Mononuclear cell (primary cell): ENCODE results near the gene RASSF5. TPM values are rescaled to one million over a fixed set of nuclear protein-coding genes. Genes with fewer than 3 reads are reported as not detected.

Experiments used
- H3K27me3 ChIP-seq: 2 replicates; pipeline ENCODE4 v1.6.0; 2011; ENCODE audit warnings: low read length, control low read depth; ENCODE audit not compliant: insufficient read depth
- H3K4me1 ChIP-seq: 2 replicates; pipeline ENCODE4 v1.5.1; 2011; ENCODE audit warnings: mild to moderate bottlenecking, low read length, control low read depth; ENCODE audit not compliant: insufficient read depth
- H3K4me3 ChIP-seq: 2 replicates; pipeline ENCODE4 v1.5.1; 2011; ENCODE audit warnings: mild to moderate bottlenecking, low read length, moderate library complexity
- H3K9me3 ChIP-seq: 2 replicates; pipeline ENCODE4 v1.5.1; 2011; ENCODE audit warnings: low read depth, mild to moderate bottlenecking, control low read depth, low read length
- total RNA-seq: library from RNA; depleted of rRNA; stranded (reverse); fragments of >200 nt; gene quantifications from one replicate; pipeline ENCODE4 v1.2.3, GENCODE V29; 2012

Gene RASSF5
- total RNA-seq, 1 donor, result 209 TPM

DNA sequence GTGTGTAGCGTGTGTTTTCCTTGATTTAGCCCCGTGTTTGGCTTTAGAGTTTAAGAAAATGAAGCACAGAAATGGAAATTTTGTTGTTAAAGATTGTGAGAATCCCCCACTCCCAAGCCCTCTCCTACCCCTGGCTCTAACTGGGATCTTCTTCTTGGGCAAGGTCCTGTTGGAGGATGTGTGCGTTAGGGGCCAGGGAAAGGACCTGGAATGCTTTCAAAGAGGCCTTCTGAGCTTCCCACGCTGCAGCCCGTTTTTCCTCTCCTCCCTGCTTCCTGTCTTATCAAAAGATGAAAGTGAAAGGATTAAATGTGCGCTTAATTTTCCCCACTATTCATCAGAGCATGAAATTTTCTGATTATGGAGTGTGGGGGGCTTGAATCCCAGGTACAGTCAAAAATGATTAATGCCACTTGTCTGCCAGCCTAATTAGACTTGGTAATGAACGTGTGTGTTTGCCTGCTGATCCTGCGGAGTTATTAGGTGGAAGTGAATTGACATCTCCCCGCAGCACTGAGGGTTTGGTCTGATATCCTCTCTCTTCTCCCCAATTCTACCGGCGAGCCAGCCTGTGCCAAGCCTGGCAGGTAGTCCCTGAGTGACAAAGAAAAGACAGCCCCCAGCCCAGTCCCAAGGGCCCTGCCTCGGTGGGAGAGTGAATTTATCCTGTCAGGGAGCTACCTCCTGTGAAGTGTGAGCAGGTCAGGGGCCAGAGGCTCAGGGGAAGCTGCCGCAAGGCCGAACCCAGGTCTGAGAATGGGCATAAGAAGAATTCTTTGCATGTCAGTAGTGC is 4.9 kb downstream of the RASSF5 start:
- H3K4me1 ChIP-seq, result peaks cover 42% of the 10 kb centered on the region

DNA sequence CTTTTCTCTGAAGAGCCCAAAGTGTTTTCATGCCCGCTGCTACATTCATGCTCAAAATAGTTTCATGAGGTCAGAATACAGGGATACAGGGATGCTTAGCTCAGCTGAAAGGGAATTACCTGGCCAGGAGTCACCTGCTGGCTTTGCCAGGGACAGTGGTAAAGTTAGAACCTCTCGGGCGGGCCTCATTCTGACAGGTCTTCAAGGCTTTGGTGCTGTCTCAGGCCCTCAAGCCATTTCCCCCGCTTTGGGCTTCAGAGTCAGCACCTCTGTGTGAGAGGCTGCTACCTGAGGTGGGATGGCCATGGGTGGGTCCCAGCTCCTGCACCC is 5.5 kb downstream of the RASSF5 start:
- H3K9me3 ChIP-seq, result no peaks in the 10 kb centered on the region
- H3K4me1 ChIP-seq, result peaks cover 38% of the 10 kb centered on the region
- peaks cover 30% of the 10 kb centered on the region for H3K27me3 ChIP-seq
- no peak overlapping the region for H3K4me3 ChIP-seq

More for the DNA sequence above, 4.9 kb downstream of the RASSF5 start:
- Histone ChIP-seq H3K9me3 (no peaks in the 10 kb centered on the region), H3K27me3 (peaks cover 31% of the 10 kb centered on the region), H3K4me3 (no peak overlapping the region)

DNA sequence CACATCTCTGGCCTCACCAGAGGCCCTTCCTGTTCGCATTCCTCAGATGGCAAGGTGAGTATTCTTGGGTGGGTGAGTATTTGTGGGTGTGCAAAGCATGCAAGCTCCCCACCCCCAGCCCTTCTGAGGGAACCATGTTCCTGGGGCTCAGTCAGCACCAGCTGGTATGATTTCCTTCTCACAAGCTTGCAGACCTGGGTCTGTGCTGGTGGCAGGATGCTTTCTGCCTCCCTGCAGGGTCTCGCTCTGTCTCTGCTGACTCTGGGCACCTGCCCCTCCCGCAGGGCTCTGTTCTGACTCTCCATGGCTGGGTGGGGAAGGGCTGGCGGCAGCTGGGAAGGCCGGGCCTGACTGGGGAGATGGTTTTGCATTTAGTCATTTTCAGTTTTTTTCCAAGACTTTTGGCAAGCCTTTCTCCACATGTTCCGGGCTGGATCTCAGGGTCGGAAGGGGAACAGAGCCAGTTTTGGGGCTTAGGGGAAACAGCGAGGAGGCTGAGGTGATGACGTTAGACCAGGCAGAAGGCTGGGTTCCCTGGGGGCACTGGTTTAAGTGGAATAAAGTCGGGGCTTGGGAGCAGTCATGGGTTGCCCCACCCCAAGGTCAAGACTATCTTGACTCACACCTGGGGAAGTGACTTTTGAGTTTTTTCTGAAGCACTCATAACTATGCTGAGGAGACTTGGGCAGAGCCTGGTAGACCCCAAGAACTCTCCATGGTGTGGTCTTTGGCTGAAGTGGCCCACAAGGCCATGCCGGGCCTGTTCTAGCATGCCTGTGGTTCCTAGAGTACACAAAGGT is 6.2 kb downstream of the RASSF5 start:
- H3K27me3 ChIP-seq, result peaks cover 23% of the 10 kb centered on the region
- H3K4me3 ChIP-seq, result no peak overlapping the region
- H3K9me3 ChIP-seq, result no peaks in the 10 kb centered on the region
- peaks cover 32% of the 10 kb centered on the region for H3K4me1 ChIP-seq

DNA sequence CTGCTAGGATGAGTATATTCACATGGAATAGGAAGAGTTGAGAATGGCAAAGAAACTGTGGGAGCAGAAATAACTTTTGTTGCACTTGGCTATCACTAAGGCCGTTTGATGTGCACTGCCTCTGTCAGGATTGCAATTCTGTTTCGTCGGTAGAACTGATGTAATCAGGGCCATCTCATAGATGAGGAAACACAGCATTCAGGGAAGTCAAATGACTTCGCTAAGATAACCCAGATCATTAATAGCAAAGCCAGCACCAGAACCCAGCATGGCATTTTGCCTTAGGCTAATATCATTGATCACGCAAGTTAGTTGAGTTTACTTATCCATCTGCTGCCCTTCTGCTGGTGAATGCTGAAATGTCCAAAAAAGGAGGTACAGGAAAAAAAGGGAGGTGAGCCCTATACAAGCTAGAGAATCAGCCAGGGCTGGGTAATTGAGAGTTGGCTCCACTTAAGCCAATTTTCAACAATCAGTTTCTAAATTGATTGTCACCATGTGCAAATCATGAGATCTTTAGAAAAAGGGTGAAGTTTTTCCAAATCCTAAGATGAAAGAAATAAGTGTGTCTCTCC is 7.6 kb downstream of the RASSF5 start:
- Histone ChIP-seq H3K4me1 (peaks cover 32% of the 10 kb centered on the region), H3K9me3 (no peaks in the 10 kb centered on the region), H3K27me3 (peaks cover 9% of the 10 kb centered on the region), H3K4me3 (no peak overlapping the region)

DNA sequence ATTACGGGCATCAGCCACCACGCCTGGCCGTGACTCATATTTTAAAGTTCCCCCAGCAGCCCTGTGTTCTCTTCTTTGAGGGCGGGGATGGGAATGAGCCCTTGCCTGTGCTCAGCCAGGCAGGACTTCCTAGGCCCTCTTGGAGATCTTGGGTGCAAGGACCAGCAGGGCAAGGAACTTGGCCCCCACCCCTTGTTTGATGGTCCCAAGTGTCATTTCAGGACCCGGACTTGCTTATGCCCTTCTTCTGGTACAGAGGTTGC is 9.3 kb downstream of the RASSF5 start:
- H3K4me1 ChIP-seq, result peaks cover 32% of the 10 kb centered on the region
- H3K4me3 ChIP-seq, result no peak overlapping the region
- H3K9me3 ChIP-seq, result no peaks in the 10 kb centered on the region
- no peaks in the 10 kb centered on the region for H3K27me3 ChIP-seq

DNA sequence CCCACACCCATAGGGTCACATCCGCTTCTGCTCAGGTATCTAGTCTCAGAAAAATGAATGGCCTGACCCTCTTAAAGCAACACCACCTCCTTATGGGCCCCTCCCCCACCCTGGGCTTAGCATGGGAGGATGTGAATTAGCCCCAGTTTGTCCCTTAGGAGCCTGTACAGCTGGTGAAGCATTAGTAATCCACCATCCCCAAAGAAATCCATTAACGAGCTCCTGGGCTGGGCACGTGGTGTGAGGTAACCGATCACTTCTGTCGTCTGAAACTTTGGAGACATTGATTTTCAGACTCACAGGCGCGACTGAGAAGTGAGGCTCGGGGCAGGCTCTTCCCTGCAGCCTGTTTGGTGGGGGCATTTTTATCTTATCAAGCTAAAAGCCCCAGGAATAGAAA is 10.5 kb downstream of the RASSF5 start:
- Histone ChIP-seq H3K4me3 (no peak overlapping the region), H3K9me3 (no peaks in the 10 kb centered on the region), H3K27me3 (no peaks in the 10 kb centered on the region), H3K4me1 (peaks cover 32% of the 10 kb centered on the region)

DNA sequence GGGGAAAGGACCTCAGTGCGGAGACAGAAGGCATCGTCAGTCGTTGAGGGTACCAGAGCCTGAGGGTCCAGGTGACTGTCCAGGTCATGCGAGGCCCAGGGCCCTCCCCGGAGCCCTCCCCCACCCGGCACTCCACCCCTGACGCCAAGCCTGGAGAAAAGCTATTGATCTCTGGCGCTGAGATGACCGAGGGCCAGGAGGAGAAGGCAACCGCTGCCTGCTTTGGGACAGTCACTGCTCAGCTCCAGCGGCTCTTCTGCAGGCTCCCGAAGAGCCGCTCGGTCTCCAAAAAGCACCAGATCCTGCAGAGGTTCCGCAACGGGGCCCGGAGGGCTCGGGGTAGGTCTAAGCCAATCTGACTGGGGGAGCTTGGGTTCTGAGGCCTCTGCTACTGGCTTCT is 10.9 kb downstream of the RASSF5 start:
- Histone ChIP-seq H3K4me1 (peaks cover 32% of the 10 kb centered on the region), H3K9me3 (no peaks in the 10 kb centered on the region), H3K4me3 (no peak overlapping the region), H3K27me3 (no peaks in the 10 kb centered on the region)

DNA sequence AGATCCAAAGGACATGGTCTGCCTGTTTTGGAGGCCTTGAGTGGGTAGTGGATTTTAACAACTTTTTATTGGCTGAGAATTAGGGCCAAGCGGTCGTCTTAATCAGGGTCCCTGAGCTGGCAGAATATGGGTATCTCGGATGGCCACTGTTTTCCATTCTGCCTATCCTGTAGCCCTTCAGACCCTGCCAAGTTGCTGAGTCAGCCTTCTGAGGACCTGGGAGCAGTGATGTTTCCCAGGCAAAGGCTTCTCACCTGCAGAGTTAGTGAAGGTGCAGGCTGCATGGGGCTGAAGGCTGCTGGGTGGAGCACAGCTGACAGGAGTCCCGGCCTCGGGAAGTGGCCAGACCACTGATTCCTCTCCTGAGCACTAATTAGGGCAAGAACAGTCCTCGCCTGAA is 11.4 kb downstream of the RASSF5 start:
- H3K27me3 ChIP-seq, result no peaks in the 10 kb centered on the region
- H3K4me3 ChIP-seq, result no peak overlapping the region
- H3K4me1 ChIP-seq, result peaks cover 32% of the 10 kb centered on the region
- no peaks in the 10 kb centered on the region for H3K9me3 ChIP-seq

DNA sequence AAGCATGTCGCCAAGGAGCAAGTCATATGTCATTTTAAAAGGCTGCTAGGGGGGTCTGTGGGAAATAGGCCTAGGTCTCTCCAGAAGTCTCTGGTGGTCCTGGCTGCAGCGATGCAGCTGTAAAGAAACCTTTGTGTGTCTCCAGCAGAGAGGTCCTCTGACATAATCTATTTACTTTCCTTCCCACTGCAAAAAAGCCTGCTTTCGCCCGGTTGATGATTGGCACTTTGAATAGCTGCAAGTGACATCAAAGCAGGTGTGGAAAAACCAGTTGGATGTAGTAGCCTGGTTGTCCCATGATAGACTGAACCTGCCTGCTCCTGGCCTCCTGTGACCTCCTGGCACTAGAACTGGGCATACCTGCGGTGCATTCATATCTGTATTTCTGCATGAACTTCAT is 13.8 kb downstream of the RASSF5 start:
- peaks cover 11% of the 10 kb centered on the region for H3K4me1 ChIP-seq
- no peak overlapping the region for H3K4me3 ChIP-seq
- H3K27me3 ChIP-seq, result no peaks in the 10 kb centered on the region
- H3K9me3 ChIP-seq, result no peaks in the 10 kb centered on the region

DNA sequence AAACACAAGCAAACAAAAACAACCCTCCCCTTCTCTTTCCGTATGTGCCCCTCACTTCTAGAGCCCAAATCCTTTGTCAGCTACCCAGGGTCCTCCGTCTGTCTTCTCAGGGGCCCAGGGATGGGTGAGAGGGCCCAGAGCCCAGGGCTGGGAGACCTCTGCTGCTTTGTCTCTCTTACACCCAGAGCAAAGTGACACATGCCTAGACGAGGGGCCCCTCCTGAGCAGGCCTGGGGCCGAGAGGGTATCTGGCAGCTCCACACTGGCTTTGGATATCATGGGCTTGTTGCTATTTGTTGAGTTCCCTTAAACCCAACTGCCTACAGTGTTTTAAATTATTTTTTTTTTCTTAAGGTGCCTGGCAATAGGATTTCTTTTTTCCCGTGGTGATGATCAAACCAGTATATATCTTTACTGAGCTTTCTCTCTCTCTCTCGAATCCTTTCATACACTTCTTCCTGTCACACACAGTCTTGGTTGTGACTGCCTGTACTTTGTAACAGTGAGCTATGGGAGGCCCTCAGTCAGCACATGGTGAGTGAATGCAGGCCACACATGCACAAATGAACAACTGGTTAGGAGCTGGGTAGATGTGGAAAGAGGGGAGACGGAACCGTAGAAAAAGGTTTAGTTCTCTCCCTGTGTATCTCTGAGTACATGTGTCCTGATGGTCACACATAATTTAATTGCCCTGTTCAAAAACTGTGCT is 14.5 kb downstream of the RASSF5 start:
- Histone ChIP-seq H3K9me3 (no peaks in the 10 kb centered on the region), H3K4me1 (peaks cover 3% of the 10 kb centered on the region), H3K27me3 (no peaks in the 10 kb centered on the region), H3K4me3 (no peak overlapping the region)

DNA sequence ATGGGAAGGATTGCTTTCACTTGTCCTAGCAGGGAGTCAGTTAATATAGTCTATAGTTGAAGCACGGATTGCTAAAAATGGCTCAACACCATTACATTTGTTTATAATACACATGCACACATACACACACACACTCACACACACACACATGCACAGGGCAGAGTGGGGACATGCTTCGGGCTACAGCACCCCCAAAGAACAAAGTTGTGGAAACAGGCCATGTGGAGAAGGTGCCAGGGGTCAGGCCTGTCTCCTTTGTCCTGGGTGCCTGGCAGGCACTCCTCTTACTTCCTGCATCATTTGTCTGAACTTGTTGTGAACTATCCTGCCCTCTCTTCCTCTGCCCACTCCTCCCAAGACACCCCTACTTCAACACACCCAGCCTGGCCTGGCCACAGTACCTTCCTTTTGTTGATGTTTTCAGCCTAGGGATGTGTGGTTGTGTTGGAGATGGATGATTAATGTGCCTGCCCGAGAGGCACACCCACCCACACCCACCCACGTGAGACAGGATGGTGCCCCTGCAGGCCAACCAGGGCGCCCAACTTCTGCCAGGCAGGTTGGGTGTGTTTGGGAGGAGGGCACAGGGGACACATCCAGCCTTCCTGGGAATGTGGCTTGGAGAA is 17.5 kb downstream of the RASSF5 start:
- Histone ChIP-seq H3K9me3 (no peaks in the 10 kb centered on the region), H3K4me3 (no peak overlapping the region), H3K4me1 (no peaks in the 10 kb centered on the region), H3K27me3 (no peaks in the 10 kb centered on the region)

DNA sequence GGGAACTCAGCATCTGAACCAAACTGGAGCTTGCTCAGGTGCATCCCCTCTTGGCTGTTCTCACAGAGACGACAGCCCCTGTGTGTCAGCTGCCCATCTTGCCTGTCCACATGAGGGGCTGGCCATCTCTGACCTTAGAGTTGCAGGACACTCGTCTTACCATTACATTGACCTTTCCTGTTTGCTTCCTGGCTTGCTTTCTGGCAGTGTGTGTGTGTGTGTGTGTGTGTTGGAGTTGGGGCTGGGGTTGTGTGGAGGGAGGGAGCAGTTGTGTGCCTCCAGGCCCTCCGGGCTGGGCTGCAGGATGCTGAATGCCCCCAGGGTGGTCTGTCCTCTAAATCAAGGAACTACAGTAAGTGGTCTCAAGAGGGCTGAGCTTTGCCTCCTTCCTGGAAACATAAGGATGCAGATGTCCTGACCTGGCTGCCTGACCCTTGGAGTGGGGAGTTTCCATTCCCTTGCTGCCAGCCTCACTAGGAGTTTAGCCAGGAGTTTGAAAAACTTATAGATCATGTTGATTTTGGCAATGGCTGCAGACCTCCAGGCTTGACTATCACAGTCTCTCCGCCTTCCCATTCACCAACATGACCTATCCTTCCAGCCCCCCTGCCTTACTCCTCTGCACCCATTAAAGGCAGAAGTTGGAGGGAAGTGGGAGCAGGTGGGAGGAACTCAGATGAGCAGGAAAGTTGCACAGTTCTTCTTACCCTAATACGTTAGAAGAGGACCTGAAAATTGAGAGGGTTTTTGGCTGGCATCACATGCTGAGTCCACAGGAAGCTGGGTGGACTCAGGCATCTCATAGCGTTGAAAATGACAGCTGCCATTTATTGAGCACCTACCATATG is 19.0 kb downstream of the RASSF5 start:
- no peaks in the 10 kb centered on the region for H3K4me1 ChIP-seq
- no peaks in the 10 kb centered on the region for H3K27me3 ChIP-seq
- no peaks in the 10 kb centered on the region for H3K9me3 ChIP-seq
- no peak overlapping the region for H3K4me3 ChIP-seq

DNA sequence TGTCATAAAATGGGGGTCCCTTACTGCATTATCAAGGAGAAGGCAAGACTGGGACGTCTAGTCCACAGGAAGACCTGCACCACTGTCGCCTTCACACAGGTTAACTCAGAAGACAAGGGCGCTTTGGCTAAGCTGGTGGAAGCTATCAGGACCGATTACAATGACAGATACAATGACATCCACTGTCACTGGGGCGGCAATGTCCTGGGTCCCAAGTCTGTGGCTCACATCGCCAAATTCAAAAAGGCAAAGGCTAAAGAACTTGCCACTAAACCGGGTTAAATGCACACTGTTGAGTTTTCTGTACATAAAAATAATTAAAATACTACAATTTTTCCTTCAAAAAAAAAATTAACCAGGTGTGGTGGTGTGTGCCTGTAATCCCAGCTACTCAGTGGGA is 22.1 kb downstream of the RASSF5 start:
- H3K9me3 ChIP-seq, result no peaks in the 10 kb centered on the region
- no peaks in the 10 kb centered on the region for H3K27me3 ChIP-seq

DNA sequence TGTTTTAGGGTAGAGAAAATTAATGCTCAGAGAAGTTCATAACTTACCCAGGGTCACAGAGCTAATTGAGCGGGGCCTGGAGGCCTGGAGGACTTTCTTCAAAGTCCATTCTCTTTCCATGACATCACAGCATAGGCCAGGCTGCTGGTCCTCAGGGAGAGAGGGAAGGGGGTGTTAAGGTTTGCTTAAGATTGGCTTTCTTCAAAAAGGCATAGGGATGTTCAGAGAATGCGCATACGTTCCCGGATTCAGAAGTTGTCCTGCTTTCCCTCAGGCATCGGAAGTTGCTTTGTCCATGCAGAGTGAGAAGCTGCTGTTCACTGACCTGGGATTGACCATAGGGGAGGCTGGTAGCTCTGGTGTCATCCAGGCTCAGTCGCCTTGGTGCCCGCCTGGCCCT is 25.0 kb downstream of the RASSF5 start:
- Histone ChIP-seq H3K9me3 (no peaks in the 10 kb centered on the region), H3K4me3 (no peak overlapping the region), H3K4me1 (no peaks in the 10 kb centered on the region), H3K27me3 (no peaks in the 10 kb centered on the region)

More for the DNA sequence above, 22.1 kb downstream of the RASSF5 start:
- Histone ChIP-seq H3K4me1 (no peaks in the 10 kb centered on the region), H3K4me3 (no peak overlapping the region)
